NK-92 treated with Interleukin-12 subunit alpha and Interleukin-12 subunit beta, amount 100 ng/mL, for 24 hours (cell line): ENCODE data around the gene AASS.

ENCODE experiments used
- DNase-seq: peaks from one replicate; lab custom pipeline; 2025; lab: John Stamatoyannopoulos, UW

Gene AASS

GRCh38 chr7:122118757-122119156, 25.3 kb downstream of the AASS start:
- DNase-seq: no peak

- DNase-seq: no peak
Observed at GRCh38 chr7:122103064-122103463, 41.0 kb downstream of the AASS start.

GRCh38 chr7:122100021-122100420, 44.0 kb downstream of the AASS start:
- DNase-seq: no peak

GRCh38 chr7:122095642-122096041, 48.4 kb downstream of the AASS start:
- DNase-seq: no peak

- DNase-seq: no peak
Observed at GRCh38 chr7:122094549-122094948, 49.5 kb downstream of the AASS start.

GRCh38 chr7:122092964-122093797, 50.9 kb downstream of the AASS start:
- peak; percentile 20 for DNase-seq

GRCh38 chr7:122082670-122083069, 61.4 kb downstream of the AASS start:
- DNase-seq: no peak

GRCh38 chr7:122082160-122082559, 61.9 kb downstream of the AASS start:
- no peak for DNase-seq

GRCh38 chr7:122073635-122074034, 70.4 kb downstream of the AASS start:
- no peak for DNase-seq

- DNase-seq: no peak
Observed at GRCh38 chr7:122072924-122073599, 71.0 kb downstream of the AASS start.

GRCh38 chr7:122072272-122072671, 71.8 kb downstream of the AASS start:
- DNase-seq: no peak

- no peak for DNase-seq
Observed at GRCh38 chr7:122070834-122071233, 73.2 kb downstream of the AASS start.

GRCh38 chr7:122070062-122070461, 74.0 kb downstream of the AASS start:
- DNase-seq: no peak

- DNase-seq: no peak
Observed at GRCh38 chr7:122068999-122069398, 75.0 kb downstream of the AASS start.

GRCh38 chr7:122068046-122068445, 76.0 kb downstream of the AASS start:
- no peak for DNase-seq

GRCh38 chr7:122067077-122067476, 77.0 kb downstream of the AASS start:
- DNase-seq: no peak

GRCh38 chr7:122064971-122065370, 79.1 kb downstream of the AASS start:
- no peak for DNase-seq

- no peak for DNase-seq
Observed at GRCh38 chr7:122063146-122063545, 80.9 kb downstream of the AASS start.

GRCh38 chr7:122059542-122059941, 84.5 kb downstream of the AASS start:
- no peak for DNase-seq

GRCh38 chr7:122056977-122057376, 87.1 kb downstream of the AASS start:
- DNase-seq: no peak

GRCh38 chr7:122055073-122055472, 89.0 kb downstream of the AASS start:
- no peak for DNase-seq

GRCh38 chr7:122054393-122054792, 89.7 kb downstream of the AASS start:
- no peak for DNase-seq

GRCh38 chr7:122046402-122046801, 97.6 kb downstream of the AASS start:
- no peak for DNase-seq

- DNase-seq: no peak
Observed at GRCh38 chr7:122040147-122040546, 103.9 kb downstream of the AASS start.
